Mucosa of stomach (tissue), 1 donor: ENCODE results near the gene HPCAL1.

Source experiments
- H3K27me3 ChIP-seq: one replicate; pipeline ENCODE4 v1.7.0; 2013; ENCODE audit warnings: mild to moderate bottlenecking, low read length; ENCODE audit not compliant: control insufficient read depth, insufficient read depth
- H3K36me3 ChIP-seq: one replicate; pipeline ENCODE4 v1.7.0; 2013; ENCODE audit warnings: low read length; ENCODE audit not compliant: control insufficient read depth, insufficient read depth
- H3K4me1 ChIP-seq: one replicate; pipeline ENCODE4 v1.7.0; 2013; ENCODE audit warnings: mild to moderate bottlenecking, low read length; ENCODE audit not compliant: control insufficient read depth, insufficient read depth
- H3K4me3 ChIP-seq: one replicate; pipeline ENCODE4 v1.7.0; 2013; ENCODE audit warnings: low read length
- H3K9ac ChIP-seq: one replicate; pipeline ENCODE4 v1.7.0; 2013; ENCODE audit warnings: mild to moderate bottlenecking, low read length, moderate library complexity
- H3K9me3 ChIP-seq: one replicate; pipeline ENCODE4 v1.7.0; 2013; ENCODE audit warnings: mild to moderate bottlenecking, low read length, moderate library complexity; ENCODE audit not compliant: control insufficient read depth
- donor health status: Pancreatic carcinoma.

The HPCAL1 gene

GRCh38 chr2:10324095-10324832 lies 21.6 kb downstream of the HPCAL1 start:
- Histone ChIP-seq H3K9ac (no peak overlapping the region), H3K36me3 (no peaks in the 10 kb centered on the region), H3K4me1 (peaks cover 31% of the 10 kb centered on the region), H3K9me3 (no peaks in the 10 kb centered on the region), H3K27me3 (no peaks in the 10 kb centered on the region), H3K4me3 (no peak overlapping the region)

GRCh38 chr2:10325278-10326145 lies 22.8 kb downstream of the HPCAL1 start:
- no peak overlapping the region for H3K4me3 ChIP-seq
- peaks cover 43% of the 10 kb centered on the region for H3K4me1 ChIP-seq
- H3K9ac ChIP-seq, result no peak overlapping the region

GRCh38 chr2:10326151-10326616 lies 23.5 kb downstream of the HPCAL1 start:
- no peaks in the 10 kb centered on the region for H3K27me3 ChIP-seq
- H3K9ac ChIP-seq, result no peak overlapping the region
- H3K4me3 ChIP-seq, result no peak overlapping the region
- H3K9me3 ChIP-seq, result no peaks in the 10 kb centered on the region
- H3K4me1 ChIP-seq, result peaks cover 50% of the 10 kb centered on the region
- H3K36me3 ChIP-seq, result no peaks in the 10 kb centered on the region

More at GRCh38 chr2:10325278-10326145, 22.8 kb downstream of the HPCAL1 start:
- H3K36me3 ChIP-seq, result no peaks in the 10 kb centered on the region
- H3K27me3 ChIP-seq, result no peaks in the 10 kb centered on the region
- no peaks in the 10 kb centered on the region for H3K9me3 ChIP-seq

- Histone ChIP-seq H3K9me3 (no peaks in the 10 kb centered on the region), H3K4me1 (peaks cover 57% of the 10 kb centered on the region), H3K9ac (no peak overlapping the region), H3K27me3 (no peaks in the 10 kb centered on the region), H3K4me3 (no peak overlapping the region), H3K36me3 (no peaks in the 10 kb centered on the region)
These were observed 24.2 kb downstream of the HPCAL1 start for GRCh38 chr2:10326707-10327594.

GRCh38 chr2:10327896-10328669 lies 25.4 kb downstream of the HPCAL1 start:
- peaks cover 57% of the 10 kb centered on the region for H3K4me1 ChIP-seq
- no peaks in the 10 kb centered on the region for H3K27me3 ChIP-seq
- H3K36me3 ChIP-seq, result no peaks in the 10 kb centered on the region
- H3K9ac ChIP-seq, result no peak overlapping the region
- H3K9me3 ChIP-seq, result no peaks in the 10 kb centered on the region
- no peak overlapping the region for H3K4me3 ChIP-seq

- Histone ChIP-seq H3K9ac (peak overlapping the region; percentile 24), H3K36me3 (no peaks in the 10 kb centered on the region), H3K4me3 (no peak overlapping the region), H3K27me3 (no peaks in the 10 kb centered on the region), H3K4me1 (peaks cover 57% of the 10 kb centered on the region), H3K9me3 (no peaks in the 10 kb centered on the region)
These were observed 26.2 kb downstream of the HPCAL1 start for GRCh38 chr2:10328670-10329579.

- Histone ChIP-seq H3K27me3 (no peaks in the 10 kb centered on the region), H3K9me3 (no peaks in the 10 kb centered on the region), H3K4me3 (no peak overlapping the region), H3K4me1 (peaks cover 52% of the 10 kb centered on the region), H3K9ac (peak overlapping the region; percentile 24), H3K36me3 (no peaks in the 10 kb centered on the region)
These were observed 26.8 kb downstream of the HPCAL1 start for GRCh38 chr2:10329580-10329879.

GRCh38 chr2:10329880-10330699 lies 27.4 kb downstream of the HPCAL1 start:
- peak overlapping the region; percentile 25 for H3K4me3 ChIP-seq
- peak overlapping the region; percentile 24 for H3K9ac ChIP-seq
- H3K27me3 ChIP-seq, result no peaks in the 10 kb centered on the region
- peaks cover 1% of the 10 kb centered on the region for H3K9me3 ChIP-seq
- peaks cover 52% of the 10 kb centered on the region for H3K4me1 ChIP-seq
- no peaks in the 10 kb centered on the region for H3K36me3 ChIP-seq

GRCh38 chr2:10330700-10331026 lies 28.0 kb downstream of the HPCAL1 start:
- Histone ChIP-seq H3K9ac (no peak overlapping the region), H3K4me1 (peaks cover 51% of the 10 kb centered on the region), H3K9me3 (peaks cover 3% of the 10 kb centered on the region), H3K36me3 (no peaks in the 10 kb centered on the region), H3K27me3 (no peaks in the 10 kb centered on the region), H3K4me3 (peak overlapping the region; percentile 25)

- H3K4me3 ChIP-seq, result peak overlapping the region; percentile 25
- H3K9me3 ChIP-seq, result peaks cover 3% of the 10 kb centered on the region
- no peaks in the 10 kb centered on the region for H3K27me3 ChIP-seq
- peaks cover 46% of the 10 kb centered on the region for H3K4me1 ChIP-seq
- H3K9ac ChIP-seq, result no peak overlapping the region
- no peaks in the 10 kb centered on the region for H3K36me3 ChIP-seq
These were observed 28.5 kb downstream of the HPCAL1 start for GRCh38 chr2:10331027-10331701.
